Measurements from ENCODE around the gene SRSF8.
"Not testable (repeated sequence)": the region's sequence is repeated elsewhere in the genome, so short reads cannot be mapped to it uniquely, and the experiment has no call there.

Gene SRSF8

GRCh38 chr11:95045812-95046211 is 20.9 kb upstream of the SRSF8 start:
- Histone ChIP-seq H3K4me3 (ENCODE audit: extremely low read depth, insufficient read depth, low read length, poor library complexity, severe bottlenecking) (no peak overlapping the region), H3K9me3 (ENCODE audit: control insufficient read depth, low read length) (no peaks in the 10 kb centered on the region), H3K36me3 (ENCODE audit: control insufficient read depth, insufficient read depth, low read length) (no peaks in the 10 kb centered on the region), H3K4me1 (ENCODE audit: control insufficient read depth, insufficient read depth, low read length, poor library complexity, severe bottlenecking) (peaks cover 4% of the 10 kb centered on the region), H3K27ac (ENCODE audit: low read depth, low read length, severe bottlenecking) (no peak overlapping the region)

DNA sequence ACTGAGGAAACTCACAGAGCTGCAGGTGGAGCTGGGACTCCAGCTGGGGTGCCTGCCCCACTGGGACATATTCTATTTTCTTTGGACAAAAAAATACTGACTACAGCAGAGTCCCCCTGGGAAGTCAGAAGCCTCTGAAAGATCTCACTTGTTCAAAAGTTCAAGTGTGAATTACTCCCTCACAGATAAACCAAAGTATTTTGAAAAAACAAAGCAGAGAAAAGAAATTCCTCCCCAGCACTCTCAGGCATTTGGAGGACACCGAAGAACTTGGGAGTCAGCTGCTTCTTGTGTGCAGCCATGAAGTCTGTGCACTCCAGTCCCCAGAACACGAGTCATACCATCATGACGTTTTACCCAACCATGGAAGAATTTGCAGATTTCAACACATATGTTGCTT is 17.6 kb upstream of the SRSF8 start, which contains the start of gene KDM4F:
Gene KDM4F (plus strand): TSS at position 301 of the 400 bp plus-strand sequence.
- no CpG with 5 or more reads among the region's 3 CpGs for WGBS, 2 experiments (ENCODE audit: insufficient coverage in 2 of 2)
- H3K4me3 ChIP-seq (ENCODE audit: extremely low read depth, insufficient read depth, low read length, poor library complexity, severe bottlenecking), result not testable (repeated sequence)

GRCh38 chr11:95050595-95051202 is 16.0 kb upstream of the SRSF8 start:
- Histone ChIP-seq H3K9me3 (ENCODE audit: control insufficient read depth, low read length) (no peaks in the 10 kb centered on the region), H3K27ac (ENCODE audit: low read depth, low read length, severe bottlenecking) (no peak overlapping the region), H3K4me3 (ENCODE audit: extremely low read depth, insufficient read depth, low read length, poor library complexity, severe bottlenecking) (no peak overlapping the region), H3K36me3 (ENCODE audit: control insufficient read depth, insufficient read depth, low read length) (no peaks in the 10 kb centered on the region), H3K4me1 (ENCODE audit: control insufficient read depth, insufficient read depth, low read length, poor library complexity, severe bottlenecking) (no peaks in the 10 kb centered on the region)
- WGBS, 2 experiments (ENCODE audit: insufficient coverage in 2 of 2), result 94 to 96% methylated on average over 22 of the region's 22 CpGs

More for the DNA sequence above, 17.6 kb upstream of the SRSF8 start, which contains the start of gene KDM4F:
- not testable (repeated sequence) for H3K9me3 ChIP-seq (ENCODE audit: control insufficient read depth, low read length); H3K36me3 ChIP-seq (ENCODE audit: control insufficient read depth, insufficient read depth, low read length); H3K4me1 ChIP-seq (ENCODE audit: control insufficient read depth, insufficient read depth, low read length, poor library complexity, severe bottlenecking); H3K27ac ChIP-seq (ENCODE audit: low read depth, low read length, severe bottlenecking)

- 66 to 100% methylated on average over 1 to 2 of the region's 2 CpGs for whole genome bisulfite sequencing, 2 experiments (ENCODE audit: insufficient coverage in 2 of 2)
- Histone ChIP-seq H3K27ac (ENCODE audit: low read depth, low read length, severe bottlenecking) (no peak overlapping the region), H3K4me1 (ENCODE audit: control insufficient read depth, insufficient read depth, low read length, poor library complexity, severe bottlenecking) (no peaks in the 10 kb centered on the region), H3K36me3 (ENCODE audit: control insufficient read depth, insufficient read depth, low read length) (no peaks in the 10 kb centered on the region), H3K9me3 (ENCODE audit: control insufficient read depth, low read length) (no peaks in the 10 kb centered on the region), H3K4me3 (ENCODE audit: extremely low read depth, insufficient read depth, low read length, poor library complexity, severe bottlenecking) (no peak overlapping the region)
Measured at GRCh38 chr11:95054356-95054755, 12.4 kb upstream of the SRSF8 start.

GRCh38 chr11:95055283-95055897 is 11.3 kb upstream of the SRSF8 start:
- no peaks in the 10 kb centered on the region for H3K36me3 ChIP-seq (ENCODE audit: control insufficient read depth, insufficient read depth, low read length)
- no peak overlapping the region for H3K4me3 ChIP-seq (ENCODE audit: extremely low read depth, insufficient read depth, low read length, poor library complexity, severe bottlenecking)
- H3K4me1 ChIP-seq (ENCODE audit: control insufficient read depth, insufficient read depth, low read length, poor library complexity, severe bottlenecking), result no peaks in the 10 kb centered on the region
- no peak overlapping the region for H3K27ac ChIP-seq (ENCODE audit: low read depth, low read length, severe bottlenecking)
- 0% methylated on average over 1 of the region's 2 CpGs for WGBS, 2 experiments (ENCODE audit: insufficient coverage in 2 of 2)
- H3K9me3 ChIP-seq (ENCODE audit: control insufficient read depth, low read length), result no peaks in the 10 kb centered on the region

DNA sequence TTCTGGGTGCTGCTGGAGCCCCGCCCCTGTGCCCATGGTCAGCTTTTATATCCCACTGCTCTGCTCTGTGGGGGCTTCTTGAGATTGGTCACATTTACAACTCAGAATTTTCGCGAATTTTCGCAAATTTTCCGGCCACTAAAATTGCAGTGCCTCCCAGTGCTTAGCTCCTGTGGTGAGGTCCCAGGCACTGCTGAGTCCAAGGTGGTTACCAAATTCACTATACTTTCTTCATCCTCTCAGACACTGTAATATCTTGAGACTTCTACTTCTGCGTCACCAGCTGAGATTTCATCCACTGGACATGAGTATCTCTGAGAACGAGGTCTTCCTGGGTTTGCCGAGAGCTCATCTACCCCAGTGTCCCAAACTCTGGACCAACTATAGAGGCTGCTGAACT is 8.8 kb upstream of the SRSF8 start:
- no peak overlapping the region for H3K27ac ChIP-seq (ENCODE audit: low read depth, low read length, severe bottlenecking)
- H3K4me1 ChIP-seq (ENCODE audit: control insufficient read depth, insufficient read depth, low read length, poor library complexity, severe bottlenecking), result no peaks in the 10 kb centered on the region
- no peak overlapping the region for H3K4me3 ChIP-seq (ENCODE audit: extremely low read depth, insufficient read depth, low read length, poor library complexity, severe bottlenecking)
- H3K9me3 ChIP-seq (ENCODE audit: control insufficient read depth, low read length), result no peaks in the 10 kb centered on the region
- WGBS, 2 experiments (ENCODE audit: insufficient coverage in 2 of 2), result 91 to 94% methylated on average over 8 of the region's 8 CpGs
- no peaks in the 10 kb centered on the region for H3K36me3 ChIP-seq (ENCODE audit: control insufficient read depth, insufficient read depth, low read length)

DNA sequence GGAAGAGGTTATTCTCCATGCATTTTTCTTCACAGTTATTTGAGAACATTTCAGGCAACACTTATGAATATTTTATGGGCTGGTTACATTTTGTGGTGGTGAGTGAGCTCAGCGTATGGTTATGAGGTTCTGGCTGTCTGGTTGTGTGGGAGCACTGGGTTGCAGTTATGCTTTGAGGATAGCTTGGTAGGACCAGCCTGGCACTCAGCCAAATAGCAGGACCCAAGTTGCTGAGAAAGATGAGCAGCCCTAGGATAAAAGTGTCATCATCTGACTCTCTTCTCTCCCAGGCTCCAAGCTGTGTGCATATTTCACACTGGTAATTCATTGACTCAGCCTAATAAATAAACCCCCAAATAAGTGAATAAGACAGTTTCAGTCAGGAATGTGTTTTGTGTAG is 8.1 kb upstream of the SRSF8 start:
- Histone ChIP-seq H3K9me3 (ENCODE audit: control insufficient read depth, low read length) (no peaks in the 10 kb centered on the region), H3K4me3 (ENCODE audit: extremely low read depth, insufficient read depth, low read length, poor library complexity, severe bottlenecking) (no peak overlapping the region), H3K27ac (ENCODE audit: low read depth, low read length, severe bottlenecking) (no peak overlapping the region), H3K36me3 (ENCODE audit: control insufficient read depth, insufficient read depth, low read length) (no peaks in the 10 kb centered on the region), H3K4me1 (ENCODE audit: control insufficient read depth, insufficient read depth, low read length, poor library complexity, severe bottlenecking) (no peaks in the 10 kb centered on the region)
- WGBS, 2 experiments (ENCODE audit: insufficient coverage in 2 of 2), result 71 to 100% methylated on average over 1 of the region's 1 CpG

- Histone ChIP-seq H3K36me3 (ENCODE audit: control insufficient read depth, insufficient read depth, low read length) (no peaks in the 10 kb centered on the region), H3K4me3 (ENCODE audit: extremely low read depth, insufficient read depth, low read length, poor library complexity, severe bottlenecking) (no peak overlapping the region), H3K4me1 (ENCODE audit: control insufficient read depth, insufficient read depth, low read length, poor library complexity, severe bottlenecking) (no peaks in the 10 kb centered on the region), H3K9me3 (ENCODE audit: control insufficient read depth, low read length) (no peaks in the 10 kb centered on the region), H3K27ac (ENCODE audit: low read depth, low read length, severe bottlenecking) (no peak overlapping the region)
- WGBS, 2 experiments (ENCODE audit: insufficient coverage in 2 of 2), result 83 to 92% methylated on average over 6 of the region's 6 CpGs
Measured at GRCh38 chr11:95059046-95059445, 7.7 kb upstream of the SRSF8 start.

GRCh38 chr11:95065336-95065735 is 1.4 kb upstream of the SRSF8 start:
- Histone ChIP-seq H3K9me3 (ENCODE audit: control insufficient read depth, low read length) (no peaks in the 10 kb centered on the region), H3K27ac (ENCODE audit: low read depth, low read length, severe bottlenecking) (no peak overlapping the region), H3K36me3 (ENCODE audit: control insufficient read depth, insufficient read depth, low read length) (no peaks in the 10 kb centered on the region), H3K4me3 (ENCODE audit: extremely low read depth, insufficient read depth, low read length, poor library complexity, severe bottlenecking) (no peak overlapping the region), H3K4me1 (ENCODE audit: control insufficient read depth, insufficient read depth, low read length, poor library complexity, severe bottlenecking) (peaks cover 5% of the 10 kb centered on the region)
- no CpG with 5 or more reads among the region's 1 CpG for WGBS, 2 experiments (ENCODE audit: insufficient coverage in 2 of 2)

DNA sequence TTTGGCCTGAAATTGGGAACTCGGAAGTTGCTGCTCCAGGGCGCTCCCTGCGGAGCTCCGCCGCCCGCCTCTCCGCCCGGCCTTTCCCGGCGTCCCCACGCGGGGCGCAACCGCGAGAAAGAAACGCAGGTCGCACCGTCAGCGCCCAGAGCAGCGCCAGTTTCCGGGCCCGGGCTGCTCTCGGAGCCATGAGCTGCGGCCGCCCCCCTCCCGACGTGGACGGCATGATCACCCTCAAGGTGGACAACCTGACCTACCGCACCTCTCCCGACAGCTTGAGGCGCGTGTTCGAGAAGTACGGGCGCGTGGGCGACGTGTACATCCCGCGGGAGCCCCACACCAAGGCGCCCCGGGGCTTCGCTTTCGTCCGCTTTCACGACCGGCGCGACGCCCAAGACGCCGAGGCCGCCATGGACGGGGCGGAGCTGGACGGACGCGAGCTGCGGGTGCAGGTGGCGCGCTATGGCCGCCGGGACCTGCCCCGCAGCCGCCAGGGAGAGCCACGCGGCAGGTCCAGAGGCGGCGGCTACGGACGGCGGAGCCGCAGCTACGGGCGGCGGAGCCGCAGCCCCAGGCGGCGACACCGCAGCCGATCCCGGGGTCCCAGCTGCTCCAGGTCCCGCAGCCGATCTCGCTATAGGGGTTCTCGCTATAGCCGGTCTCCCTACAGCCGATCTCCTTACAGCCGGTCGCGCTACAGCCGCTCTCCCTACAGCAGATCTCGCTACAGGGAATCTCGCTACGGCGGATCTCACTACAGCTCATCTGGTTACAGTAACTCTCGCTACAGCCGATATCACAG is 521 bp downstream of the SRSF8 start:
- 0% methylated on average over 63 to 80 of the region's 98 CpGs for WGBS, 2 experiments (ENCODE audit: insufficient coverage in 2 of 2)
- Histone ChIP-seq H3K4me1 (ENCODE audit: control insufficient read depth, insufficient read depth, low read length, poor library complexity, severe bottlenecking) (peaks cover 5% of the 10 kb centered on the region), H3K36me3 (ENCODE audit: control insufficient read depth, insufficient read depth, low read length) (no peaks in the 10 kb centered on the region), H3K4me3 (ENCODE audit: extremely low read depth, insufficient read depth, low read length, poor library complexity, severe bottlenecking) (peak overlapping the region; percentile 79), H3K27ac (ENCODE audit: low read depth, low read length, severe bottlenecking) (peak overlapping the region; percentile 75), H3K9me3 (ENCODE audit: control insufficient read depth, low read length) (no peaks in the 10 kb centered on the region)

GRCh38 chr11:95067841-95068219 is 1.1 kb downstream of the SRSF8 start:
- Histone ChIP-seq H3K27ac (ENCODE audit: low read depth, low read length, severe bottlenecking) (peak overlapping the region; percentile 75), H3K4me3 (ENCODE audit: extremely low read depth, insufficient read depth, low read length, poor library complexity, severe bottlenecking) (peak overlapping the region; percentile 79)
- 1 to 4% methylated on average over 9 to 13 of the region's 16 CpGs for WGBS, 2 experiments (ENCODE audit: insufficient coverage in 2 of 2)

More at GRCh38 chr11:95067841-95068219, 1.1 kb downstream of the SRSF8 start:
- Histone ChIP-seq H3K4me1 (ENCODE audit: control insufficient read depth, insufficient read depth, low read length, poor library complexity, severe bottlenecking) (peaks cover 5% of the 10 kb centered on the region), H3K36me3 (ENCODE audit: control insufficient read depth, insufficient read depth, low read length) (no peaks in the 10 kb centered on the region), H3K9me3 (ENCODE audit: control insufficient read depth, low read length) (no peaks in the 10 kb centered on the region)

Measured in mesodermal cell (in vitro differentiated cells).